Muscle of leg (tissue), 16 donors: ENCODE measurements around the gene EDA. TPM values are rescaled to one million over a fixed set of nuclear protein-coding genes. Genes with fewer than 3 reads are reported as not detected.

Experiments used
- DNase-seq: peaks from one replicate; pipeline ENCODE4 v3.0.0; 2013
- H3K27ac ChIP-seq: one replicate; pipeline ENCODE4 v1.5.1; 2013; ENCODE audit warnings: mild to moderate bottlenecking, low read length, control low read depth
- H3K27me3 ChIP-seq: one replicate; pipeline ENCODE4 v1.6.1; 2013; ENCODE audit warnings: low read length; ENCODE audit not compliant: control insufficient read depth, insufficient read depth
- H3K36me3 ChIP-seq: one replicate; pipeline ENCODE4 v1.6.1; 2013; ENCODE audit warnings: low read length; ENCODE audit not compliant: control insufficient read depth, insufficient read depth
- H3K4me1 ChIP-seq: one replicate; pipeline ENCODE4 v1.6.1; 2013; ENCODE audit warnings: low read length; ENCODE audit not compliant: control insufficient read depth, insufficient read depth
- H3K4me3 ChIP-seq: one replicate; pipeline ENCODE4 v1.5.1; 2013; ENCODE audit warnings: low read length, control low read depth
- H3K9me3 ChIP-seq: replicated peaks from 2 replicates; pipeline ENCODE4 v1.6.1; 2013; ENCODE audit warnings: low read depth, low read length; ENCODE audit not compliant: control insufficient read depth
- WGBS: methylation state at CpG from one replicate; pipeline ENCODE4 v1.1.5; 2013; ENCODE audit warnings: missing lambda C conversion rate; ENCODE audit not compliant: insufficient coverage; 5-methylcytosine and 5-hydroxymethylcytosine counted together
- long read RNA-seq, 11 donors: transcript quantifications; one replicate each; lab custom pipeline, GENCODE V29; 2026
- polyA plus RNA-seq, 8 donors: library from polyadenylated mRNA; unstranded; fragments of 120-200 nt; gene quantifications; one replicate each; pipeline versions ENCODE4 v1.2.1 to v1.2.3, GENCODE V29; 2013; ENCODE audit warnings: inconsistent platforms in 1 of 8, low replicate concordance in 1 of 8; ENCODE audit not compliant: insufficient read length in 8 of 8, insufficient read depth in 1 of 8
- total RNA-seq: library from RNA; stranded (reverse); fragments of 120-200 nt; gene quantifications from one replicate; pipeline ENCODE4 v1.2.4, GENCODE V29; 2013

Gene EDA
- total RNA-seq: 12.3 TPM
- 10 to 100 TPM; 21.9 to 29.5 (median 24.8) TPM for polyA plus RNA-seq
- long read RNA-seq, donor 1, full-length matches to known transcripts: 4 of 4 reads
- long read RNA-seq, donor 1, partial matches to known transcripts: 0 of 4 reads
- long read RNA-seq, donor 1, other reads (novel, unspliced or antisense): 0 of 4 reads
- long read RNA-seq, donor 2, partial matches to known transcripts: 0 of 1 reads
- long read RNA-seq, donor 2, other reads (novel, unspliced or antisense): 0 of 1 reads
- long read RNA-seq, donor 3, full-length matches to known transcripts: 5 of 5 reads
- long read RNA-seq, donor 3, partial matches to known transcripts: 0 of 5 reads
- long read RNA-seq, donor 3, other reads (novel, unspliced or antisense): 0 of 5 reads
- long read RNA-seq, donor 4, full-length matches to known transcripts: 6 of 23 reads
- long read RNA-seq, donor 4, partial matches to known transcripts: 17 of 23 reads
- long read RNA-seq, donor 4, other reads (novel, unspliced or antisense): 0 of 23 reads
- long read RNA-seq, donor 5, full-length matches to known transcripts: 8 of 13 reads
- long read RNA-seq, donor 5, partial matches to known transcripts: 5 of 13 reads
- long read RNA-seq, donor 5, other reads (novel, unspliced or antisense): 0 of 13 reads
- long read RNA-seq, donor 6, full-length matches to known transcripts: 5 of 5 reads
- long read RNA-seq, donor 6, partial matches to known transcripts: 0 of 5 reads
- long read RNA-seq, donor 6, other reads (novel, unspliced or antisense): 0 of 5 reads
- long read RNA-seq, donor 7, partial matches to known transcripts: 0 of 4 reads
- long read RNA-seq, donor 7, other reads (novel, unspliced or antisense): 0 of 4 reads
- long read RNA-seq, donor 8, full-length matches to known transcripts: 5 of 24 reads
- long read RNA-seq, donor 8, partial matches to known transcripts: 19 of 24 reads
- long read RNA-seq, donor 8, other reads (novel, unspliced or antisense): 0 of 24 reads
- long read RNA-seq, donor 9, full-length matches to known transcripts: 1 of 1 reads
- long read RNA-seq, donor 9, partial matches to known transcripts: 0 of 1 reads
- long read RNA-seq, donor 9, other reads (novel, unspliced or antisense): 0 of 1 reads
- long read RNA-seq, donor 10, full-length matches to known transcripts: 8 of 8 reads
- long read RNA-seq, donor 10, partial matches to known transcripts: 0 of 8 reads
- long read RNA-seq, donor 10, other reads (novel, unspliced or antisense): 0 of 8 reads
- long read RNA-seq, donor 11, full-length matches to known transcripts: 4 of 4 reads
- long read RNA-seq, donor 11, partial matches to known transcripts: 0 of 4 reads
- long read RNA-seq, donor 11, other reads (novel, unspliced or antisense): 0 of 4 reads

- peaks cover 11% of the 10 kb centered on the region for H3K27me3 ChIP-seq
- DNase-seq: peak; percentile 97
- H3K4me3 ChIP-seq: peak within 1 kb of the TSS; percentile 71
- H3K36me3 ChIP-seq: no peaks in the 10 kb centered on the region
- H3K4me1 ChIP-seq: peaks cover 10% of the 10 kb centered on the region
- peak within 1 kb of the TSS; percentile 77 for H3K27ac ChIP-seq
- no peaks in the 10 kb centered on the region for H3K9me3 ChIP-seq
- 33% methylated on average over 46 of the region's 56 CpGs for WGBS
Observed at GRCh38 chrX:69615779-69616456, at the start of gene EDA. TSS of gene EDA (plus strand) at chrX:69616113.

- WGBS: 86% methylated on average over 2 of the region's 3 CpGs
- Histone ChIP-seq H3K4me3 (no peak overlapping the region), H3K9me3 (peaks cover 4% of the 10 kb centered on the region), H3K27ac (no peak overlapping the region), H3K4me1 (no peaks in the 10 kb centered on the region), H3K27me3 (peaks cover 9% of the 10 kb centered on the region), H3K36me3 (no peaks in the 10 kb centered on the region)
- DNase-seq: no peak
Observed at GRCh38 chrX:69568828-69569227, 47.1 kb upstream of the EDA start.

- peaks cover 2% of the 10 kb centered on the region for H3K27me3 ChIP-seq
- H3K4me1 ChIP-seq: no peaks in the 10 kb centered on the region
- DNase-seq: no peak
- H3K9me3 ChIP-seq: no peaks in the 10 kb centered on the region
- H3K27ac ChIP-seq: no peak overlapping the region
- WGBS: no CpG with 5 or more reads among the region's 1 CpG
- no peak overlapping the region for H3K4me3 ChIP-seq
- H3K36me3 ChIP-seq: no peaks in the 10 kb centered on the region
Observed at GRCh38 chrX:69597399-69597798, 18.5 kb upstream of the EDA start.

DNA sequence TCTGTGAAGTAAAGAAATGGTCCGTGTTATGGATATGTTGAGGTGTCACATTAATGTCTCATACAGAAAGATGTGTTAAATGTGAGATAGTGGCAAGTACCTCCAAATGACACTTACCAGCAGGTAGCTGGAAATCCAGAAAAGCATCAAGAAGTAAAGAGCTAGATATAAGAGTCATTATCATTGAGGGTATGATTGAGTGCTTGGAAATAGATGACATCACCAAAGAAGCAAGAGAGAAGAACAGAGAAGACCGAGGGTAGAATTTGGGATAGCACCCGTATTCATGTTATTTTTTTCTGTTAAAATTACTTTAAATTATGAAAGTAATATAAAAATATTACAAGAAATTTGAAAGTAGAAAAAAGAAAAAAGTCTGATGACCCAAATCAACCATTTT is 15.7 kb upstream of the EDA start:
- H3K9me3 ChIP-seq: no peaks in the 10 kb centered on the region
- H3K27me3 ChIP-seq: peaks cover 2% of the 10 kb centered on the region
- no peak overlapping the region for H3K4me3 ChIP-seq
- no CpG with 5 or more reads among the region's 3 CpGs for WGBS
- H3K4me1 ChIP-seq: no peaks in the 10 kb centered on the region
- no peaks in the 10 kb centered on the region for H3K36me3 ChIP-seq
- DNase-seq: no peak
- H3K27ac ChIP-seq: no peak overlapping the region

- DNase-seq: peak; percentile 63
- WGBS: 25% methylated on average over 1 of the region's 3 CpGs
- H3K27me3 ChIP-seq: peaks cover 6% of the 10 kb centered on the region
Observed at GRCh38 chrX:69603566-69604194, 12.2 kb upstream of the EDA start.

DNA sequence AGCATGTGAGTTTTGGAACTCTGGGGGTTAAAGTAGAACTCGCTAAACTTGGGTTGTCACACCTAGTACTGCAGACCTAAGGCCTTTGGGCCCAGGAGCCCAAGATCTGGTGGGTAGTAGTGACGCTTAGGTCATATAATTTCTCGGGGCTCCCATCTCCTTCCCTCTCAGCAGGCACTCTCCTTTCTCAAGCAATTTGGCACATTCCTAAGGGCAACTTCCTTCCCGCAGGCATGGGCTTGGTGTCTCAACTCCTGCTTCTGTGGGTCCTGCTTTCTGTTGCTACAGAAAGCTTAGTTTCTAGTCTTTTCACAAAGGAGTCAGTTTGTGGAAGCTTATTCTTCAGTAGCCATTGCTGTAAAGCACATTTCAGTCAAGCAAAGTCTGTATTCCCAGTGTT is 10.4 kb upstream of the EDA start:
- Histone ChIP-seq H3K27me3 (peaks cover 6% of the 10 kb centered on the region), H3K4me3 (no peak overlapping the region), H3K9me3 (no peaks in the 10 kb centered on the region), H3K36me3 (no peaks in the 10 kb centered on the region), H3K27ac (no peak overlapping the region), H3K4me1 (no peaks in the 10 kb centered on the region)
- WGBS: 40% methylated on average over 1 of the region's 4 CpGs
- DNase-seq: no peak

More at GRCh38 chrX:69603566-69604194, 12.2 kb upstream of the EDA start:
- H3K36me3 ChIP-seq: no peaks in the 10 kb centered on the region
- no peak overlapping the region for H3K4me3 ChIP-seq
- H3K9me3 ChIP-seq: no peaks in the 10 kb centered on the region
- no peaks in the 10 kb centered on the region for H3K4me1 ChIP-seq
- peak overlapping the region; percentile 7 for H3K27ac ChIP-seq

- Histone ChIP-seq H3K36me3 (no peaks in the 10 kb centered on the region), H3K9me3 (no peaks in the 10 kb centered on the region), H3K27ac (no peak overlapping the region), H3K27me3 (peaks cover 6% of the 10 kb centered on the region), H3K4me1 (no peaks in the 10 kb centered on the region), H3K4me3 (no peak overlapping the region)
- no peak for DNase-seq
Observed at GRCh38 chrX:69607616-69608015, 8.3 kb upstream of the EDA start.

- H3K9me3 ChIP-seq: no peaks in the 10 kb centered on the region
- DNase-seq: no peak
- WGBS: no CpG with 5 or more reads among the region's 1 CpG
- H3K36me3 ChIP-seq: no peaks in the 10 kb centered on the region
- peaks cover 10% of the 10 kb centered on the region for H3K4me1 ChIP-seq
- no peak overlapping the region for H3K27ac ChIP-seq
- no peak overlapping the region for H3K4me3 ChIP-seq
- H3K27me3 ChIP-seq: peaks cover 12% of the 10 kb centered on the region
Observed at GRCh38 chrX:69613946-69614345, 2.0 kb upstream of the EDA start.

- no CpG with 5 or more reads among the region's 4 CpGs for WGBS
- H3K4me3 ChIP-seq: peak overlapping the region; percentile 26
Observed at GRCh38 chrX:69614886-69615285, 1.0 kb upstream of the EDA start.

More at GRCh38 chrX:69614886-69615285, 1.0 kb upstream of the EDA start:
- H3K27me3 ChIP-seq: peaks cover 11% of the 10 kb centered on the region
- DNase-seq: peak; percentile 92
- H3K9me3 ChIP-seq: no peaks in the 10 kb centered on the region
- H3K27ac ChIP-seq: peak overlapping the region; percentile 74
- no peaks in the 10 kb centered on the region for H3K36me3 ChIP-seq
- peaks cover 10% of the 10 kb centered on the region for H3K4me1 ChIP-seq
